Measurements from ENCODE around the gene CLCA4. TPM values are rescaled to one million over a fixed set of nuclear protein-coding genes. Genes with fewer than 3 reads are reported as not detected.

CLCA4 gene
- total and polyA plus RNA-seq, 10 of the 15 experiments (the other 5 are each of a cell fraction or from before 2014, with no cell fraction given) = 0.01 to 0.08 TPM; not detected in 8

GRCh38 chr1:86538775-86539174, 8.1 kb upstream of the CLCA4 start:
- POLR2A ChIA-PET = no interaction called here
- Histone ChIP-seq H3K79me2 (ENCODE audit: control insufficient read depth, insufficient read depth, low read length) (no peaks in the 10 kb centered on the region), H3K9me3 (replicated peaks; ENCODE audit: control insufficient read depth, insufficient read depth, low read length) (no peaks in the 10 kb centered on the region), H3K4me2 (ENCODE audit: control insufficient read depth, insufficient read depth) (no peak overlapping the region), H3K9ac (ENCODE audit: control insufficient read depth, insufficient read depth, low read length) (no peak overlapping the region), H2AFZ (ENCODE audit: control insufficient read depth, low read depth, low read length) (no peak overlapping the region), H4K20me1 (ENCODE audit: control insufficient read depth, insufficient read depth) (no peaks in the 10 kb centered on the region), H3K36me3 (ENCODE audit: control insufficient read depth in 2 of 2, insufficient read depth in 2 of 2, low read length in 1 of 2) (no peaks in the 10 kb centered on the region), H3K4me3 (no peak overlapping the region), H3K4me1 (ENCODE audit: control insufficient read depth, insufficient read depth, low read length) (no peaks in the 10 kb centered on the region), H3K27ac (ENCODE audit: control insufficient read depth, insufficient read depth) (no peak overlapping the region), H3K27me3 (replicated peaks in 1 of 2; ENCODE audit: control insufficient read depth in 2 of 2, insufficient read depth in 2 of 2, low read length in 1 of 2) (no peaks in the 10 kb centered on the region)
- DNase-seq (ENCODE audit: low read depth, low spot score) (no peak), ATAC-seq (no peak), FAIRE-seq (no peak)
- SMC1A ChIA-PET (ENCODE audit: uncharacterized antibody, unreplicated experiment) = no interaction called here
- CTCF ChIA-PET = no interaction called here
- RAD21 ChIA-PET (ENCODE audit: unreplicated experiment) = no interaction called here
- in situ Hi-C loops (cut with MboI) (no loop called here), intact Hi-C loops (cut with micrococcal nuclease; ENCODE audit: unreplicated experiment) (no loop called here)
- BruUV-seq (replicated peaks) = no TSS peak
- no peak for TF ChIP-seq CREM (IDR thresholded peaks at IDR 0.05; ENCODE audit: low read depth)
- no peak for TF ChIP-seq ATF7 (IDR thresholded peaks at IDR 0.05; ENCODE audit: low read depth)
- no peak for TF ChIP-seq SMC3 (IDR thresholded peaks at IDR 0.05; ENCODE audit: borderline replicate concordance, low read length)
- no peak for TF ChIP-seq ZNF217 (IDR thresholded peaks at IDR 0.05)
- no peak for TF ChIP-seq FOXM1 (IDR thresholded peaks at IDR 0.05; ENCODE audit: low read depth, low read length)
- no peak for TF ChIP-seq SKIL (IDR thresholded peaks at IDR 0.05; ENCODE audit: low read depth, poor library complexity, severe bottlenecking)
- TF ChIP-seq JUNB (IDR thresholded peaks at IDR 0.05) = no peak
- no peak for TF ChIP-seq STAT1 (conservative IDR thresholded peaks at IDR 0.05)
- TF ChIP-seq NRF1 (conservative IDR thresholded peaks at IDR 0.05; ENCODE audit: low read depth, low read length) = no peak
- TF ChIP-seq ZZZ3 (IDR thresholded peaks at IDR 0.05; ENCODE audit: control insufficient read depth, insufficient read length, low read depth) = no peak
- no peak for TF ChIP-seq GATAD2B (conservative IDR thresholded peaks at IDR 0.05; ENCODE audit: low read depth)
- no peak for TF ChIP-seq RELA (IDR thresholded peaks at IDR 0.05; ENCODE audit: borderline replicate concordance, partially characterized antibody)
- TF ChIP-seq BHLHE40 (IDR thresholded peaks at IDR 0.05; ENCODE audit: borderline replicate concordance in 1 of 2, low read depth in 2 of 2, low read length in 1 of 2) = no peak
- no peak for TF ChIP-seq MAX (IDR thresholded peaks at IDR 0.05; ENCODE audit: low read depth, low read length)
- WGBS (ENCODE audit: insufficient coverage, insufficient replicate concordance, low lambda C conversion rate, missing lambda C conversion rate) = 32% methylated on average over 5 of the region's 5 CpGs

Data from GM12878 (cell line).